Measurements from ENCODE around the gene PSTPIP1. TPM values are rescaled to one million over a fixed set of nuclear protein-coding genes. Genes with fewer than 3 reads are reported as not detected.

PSTPIP1 gene
- total RNA-seq, 6 donors from 2014 or later: 7.0 to 69.1 (median 20.2) TPM

- TF ChIP-seq POLR2AphosphoS5 (IDR thresholded peaks at IDR 0.05) (no peak), CTCF (IDR thresholded peaks at IDR 0.05) (no peak), EP300 (IDR thresholded peaks at IDR 0.05) (no peak), POLR2A (IDR thresholded peaks at IDR 0.05) (no peak)
- 82 to 85% methylated on average over 5 of the region's 5 CpGs for WGBS, 2 donors
- DNase-seq (no peak), ATAC-seq (ENCODE audit: low FRiP score in 2 of 2) (no peak)
- Histone ChIP-seq H3K27ac (no peak overlapping the region), H3K27me3 (no peaks in the 10 kb centered on the region), H3K9me3 (no peaks in the 10 kb centered on the region), H3K4me1 (no peaks in the 10 kb centered on the region), H3K4me3 (no peak overlapping the region), H3K36me3 (no peaks in the 10 kb centered on the region)
Measured at GRCh38 chr15:76976572-76977270, 18.2 kb upstream of the PSTPIP1 start.

- Histone ChIP-seq H3K27me3 (no peaks in the 10 kb centered on the region), H3K4me3 (no peak overlapping the region), H3K27ac (no peak overlapping the region), H3K9me3 (no peaks in the 10 kb centered on the region), H3K36me3 (no peaks in the 10 kb centered on the region), H3K4me1 (peaks cover 0 to 4% (median 0%) of the 10 kb centered on the region in 4 donors)
- ATAC-seq (ENCODE audit: low FRiP score in 2 of 2): no peak
- TF ChIP-seq POLR2A (IDR thresholded peaks at IDR 0.05) (no peak), POLR2AphosphoS5 (IDR thresholded peaks at IDR 0.05) (no peak), CTCF (IDR thresholded peaks at IDR 0.05) (no peak), EP300 (IDR thresholded peaks at IDR 0.05) (no peak)
- DNase-seq: no peak
- WGBS, 2 donors: 95% methylated on average over 10 to 16 of the region's 18 CpGs
Measured at GRCh38 chr15:76978522-76979330, 16.2 kb upstream of the PSTPIP1 start.

GRCh38 chr15:76979331-76979925 is 15.5 kb upstream of the PSTPIP1 start:
- H3K4me3 ChIP-seq: no peak overlapping the region
- no peaks in the 10 kb centered on the region for H3K36me3 ChIP-seq
- H3K4me1 ChIP-seq: peaks cover 0 to 4% (median 0%) of the 10 kb centered on the region in 4 donors
- DNase-seq (peak in 1 of 2 donors; percentile 69), ATAC-seq (ENCODE audit: low FRiP score in 2 of 2) (no peak)
- no peak overlapping the region for H3K27ac ChIP-seq
- no peaks in the 10 kb centered on the region for H3K9me3 ChIP-seq
- TF ChIP-seq POLR2A (IDR thresholded peaks at IDR 0.05) (no peak), CTCF (IDR thresholded peaks at IDR 0.05) (no peak), POLR2AphosphoS5 (IDR thresholded peaks at IDR 0.05) (no peak), EP300 (IDR thresholded peaks at IDR 0.05) (no peak)
- H3K27me3 ChIP-seq: no peaks in the 10 kb centered on the region
- whole genome bisulfite sequencing, 2 donors: 83 to 86% methylated on average over 20 to 23 of the region's 23 CpGs

- WGBS, 2 donors: 89 to 93% methylated on average over 4 to 7 of the region's 7 CpGs
- H3K9me3 ChIP-seq: no peaks in the 10 kb centered on the region
- no peaks in the 10 kb centered on the region for H3K36me3 ChIP-seq
- no peak overlapping the region for H3K27ac ChIP-seq
- DNase-seq (no peak), ATAC-seq (ENCODE audit: low FRiP score in 2 of 2) (no peak)
- peaks cover 0 to 4% (median 0%) of the 10 kb centered on the region in 4 donors for H3K4me1 ChIP-seq
- H3K4me3 ChIP-seq: no peak overlapping the region
- TF ChIP-seq EP300 (IDR thresholded peaks at IDR 0.05) (no peak), CTCF (IDR thresholded peaks at IDR 0.05) (no peak), POLR2AphosphoS5 (IDR thresholded peaks at IDR 0.05) (no peak), POLR2A (IDR thresholded peaks at IDR 0.05) (no peak)
- no peaks in the 10 kb centered on the region for H3K27me3 ChIP-seq
Measured at GRCh38 chr15:76979996-76980520, 14.9 kb upstream of the PSTPIP1 start.
